BE2C (cell line): ENCODE data around the gene WNT16.

Source experiments
- DNase-seq: peaks from one replicate; pipeline ENCODE4 v3.0.0-alpha.2; 2020
- H3K27me3 ChIP-seq: fragments of 250-450 bp; sonication (Bioruptor Pico); 2 replicates; pipeline ENCODE4 v1.5.1; 2020; ENCODE audit warnings: mild to moderate bottlenecking
- H3K36me3 ChIP-seq: fragments of 250-450 bp; sonication (Bioruptor Pico); 2 replicates; pipeline ENCODE4 v1.5.1; 2020; ENCODE audit warnings: mild to moderate bottlenecking
- H3K4me1 ChIP-seq: fragments of 250-450 bp; sonication (Bioruptor Pico); 2 replicates; pipeline ENCODE4 v1.5.1; 2020
- H3K4me3 ChIP-seq: 2 replicates; pipeline ENCODE4 v1.5.1; 2011; ENCODE audit warnings: low read depth, low read length
- H3K9me3 ChIP-seq: fragments of 250-450 bp; sonication (Bioruptor Pico); 2 replicates; pipeline ENCODE4 v1.5.1; 2020
- TF ChIP-seq, protein P1 (sequence below): IDR thresholded peaks from 2 replicates; pipeline ENCODE4 v1.5.1; 2012; ENCODE audit warnings: mild to moderate bottlenecking, low read depth, low read length

WNT16 gene

DNA sequence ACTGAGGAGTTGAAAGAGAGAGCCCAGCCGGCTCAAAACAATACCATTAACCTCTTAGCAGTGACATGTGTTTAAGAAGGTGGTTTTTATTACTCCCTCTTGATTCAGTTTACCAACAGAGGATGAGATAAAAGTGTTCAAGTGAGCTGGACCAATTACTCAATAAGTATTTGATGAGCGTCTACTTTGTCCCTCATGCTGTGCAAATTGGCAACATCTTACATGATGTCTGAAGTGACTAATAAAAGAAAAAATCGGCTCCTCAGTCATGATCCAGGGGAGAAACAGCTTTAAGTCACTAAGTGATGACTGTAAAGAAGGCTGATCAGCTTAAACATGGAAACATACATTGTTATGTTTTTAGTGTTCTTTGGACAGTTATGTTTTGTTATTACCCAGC is 7.8 kb downstream of the WNT16 start:
- Histone ChIP-seq H3K36me3 (no peaks in the 10 kb centered on the region), H3K4me1 (no peaks in the 10 kb centered on the region), H3K9me3 (no peaks in the 10 kb centered on the region), H3K27me3 (peaks cover 67% of the 10 kb centered on the region), H3K4me3 (no peak overlapping the region)
- no peak for DNase-seq
- TF ChIP-seq, protein P1, sequence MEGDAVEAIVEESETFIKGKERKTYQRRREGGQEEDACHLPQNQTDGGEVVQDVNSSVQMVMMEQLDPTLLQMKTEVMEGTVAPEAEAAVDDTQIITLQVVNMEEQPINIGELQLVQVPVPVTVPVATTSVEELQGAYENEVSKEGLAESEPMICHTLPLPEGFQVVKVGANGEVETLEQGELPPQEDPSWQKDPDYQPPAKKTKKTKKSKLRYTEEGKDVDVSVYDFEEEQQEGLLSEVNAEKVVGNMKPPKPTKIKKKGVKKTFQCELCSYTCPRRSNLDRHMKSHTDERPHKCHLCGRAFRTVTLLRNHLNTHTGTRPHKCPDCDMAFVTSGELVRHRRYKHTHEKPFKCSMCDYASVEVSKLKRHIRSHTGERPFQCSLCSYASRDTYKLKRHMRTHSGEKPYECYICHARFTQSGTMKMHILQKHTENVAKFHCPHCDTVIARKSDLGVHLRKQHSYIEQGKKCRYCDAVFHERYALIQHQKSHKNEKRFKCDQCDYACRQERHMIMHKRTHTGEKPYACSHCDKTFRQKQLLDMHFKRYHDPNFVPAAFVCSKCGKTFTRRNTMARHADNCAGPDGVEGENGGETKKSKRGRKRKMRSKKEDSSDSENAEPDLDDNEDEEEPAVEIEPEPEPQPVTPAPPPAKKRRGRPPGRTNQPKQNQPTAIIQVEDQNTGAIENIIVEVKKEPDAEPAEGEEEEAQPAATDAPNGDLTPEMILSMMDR: no peak

DNA sequence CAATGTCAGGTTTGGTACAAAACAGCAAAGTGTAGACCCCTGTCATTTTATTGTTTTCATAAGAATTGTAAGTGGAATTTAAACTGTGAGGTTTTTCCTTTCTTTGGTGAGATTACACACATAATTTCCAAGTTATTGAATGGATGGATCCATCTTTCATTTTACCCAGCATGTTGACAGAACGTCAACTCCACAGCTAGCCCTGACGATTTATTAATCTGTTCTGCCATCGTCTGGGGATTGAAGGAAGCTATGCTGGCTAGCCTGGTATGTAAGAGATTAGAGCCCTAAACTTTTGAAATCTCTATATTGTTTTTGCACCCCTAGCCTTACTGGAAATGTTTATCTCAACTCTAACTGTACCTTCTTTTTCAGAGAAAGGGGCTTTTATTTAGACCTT is 8.6 kb downstream of the WNT16 start:
- no peak for DNase-seq
- H3K36me3 ChIP-seq: no peaks in the 10 kb centered on the region
- peaks cover 59% of the 10 kb centered on the region for H3K27me3 ChIP-seq
- H3K4me1 ChIP-seq: no peaks in the 10 kb centered on the region
- TF ChIP-seq, protein P1: peak; percentile 30
- H3K9me3 ChIP-seq: no peaks in the 10 kb centered on the region
- H3K4me3 ChIP-seq: no peak overlapping the region

DNA sequence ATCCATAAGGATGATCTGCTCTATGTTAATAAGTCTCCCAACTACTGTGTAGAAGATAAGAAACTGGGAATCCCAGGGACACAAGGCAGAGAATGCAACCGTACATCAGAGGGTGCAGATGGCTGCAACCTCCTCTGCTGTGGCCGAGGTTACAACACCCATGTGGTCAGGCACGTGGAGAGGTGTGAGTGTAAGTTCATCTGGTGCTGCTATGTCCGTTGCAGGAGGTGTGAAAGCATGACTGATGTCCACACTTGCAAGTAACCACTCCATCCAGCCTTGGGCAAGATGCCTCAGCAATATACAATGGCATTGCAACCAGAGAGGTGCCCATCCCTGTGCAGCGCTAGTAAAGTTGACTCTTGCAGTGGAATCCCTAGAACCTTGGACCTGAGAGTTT is 10.3 kb downstream of the WNT16 start:
- TF ChIP-seq, protein P1: no peak
- no peak for DNase-seq
- Histone ChIP-seq H3K36me3 (no peaks in the 10 kb centered on the region), H3K4me1 (no peaks in the 10 kb centered on the region), H3K4me3 (no peak overlapping the region), H3K9me3 (no peaks in the 10 kb centered on the region), H3K27me3 (peaks cover 42% of the 10 kb centered on the region)

DNA sequence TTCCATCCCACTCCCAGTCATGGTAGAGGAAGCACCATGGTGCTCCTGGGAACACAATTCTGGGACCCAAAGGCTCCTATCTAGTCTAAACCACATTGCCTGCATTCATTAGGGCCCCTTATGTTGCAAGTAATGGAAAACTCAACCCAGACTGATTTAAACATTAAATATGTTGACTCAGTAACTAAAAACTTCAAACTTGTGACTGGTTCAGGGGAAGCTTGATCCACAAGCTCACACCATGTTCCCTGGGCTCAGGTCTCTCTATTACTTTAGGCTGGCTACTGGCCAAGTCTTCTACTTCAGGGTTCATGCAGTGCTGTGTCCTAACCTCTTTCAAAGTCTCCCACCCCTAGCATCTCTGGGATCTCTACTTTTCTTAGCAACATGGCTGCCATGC is 13.1 kb downstream of the WNT16 start:
- DNase-seq: no peak
- no peaks in the 10 kb centered on the region; the same call in 1 of the 2 replicates for H3K36me3 ChIP-seq
- H3K27me3 ChIP-seq: peaks cover 17% of the 10 kb centered on the region
- H3K4me1 ChIP-seq: no peaks in the 10 kb centered on the region
- no peak overlapping the region for H3K4me3 ChIP-seq
- no peaks in the 10 kb centered on the region for H3K9me3 ChIP-seq
- TF ChIP-seq, protein P1: no peak

DNA sequence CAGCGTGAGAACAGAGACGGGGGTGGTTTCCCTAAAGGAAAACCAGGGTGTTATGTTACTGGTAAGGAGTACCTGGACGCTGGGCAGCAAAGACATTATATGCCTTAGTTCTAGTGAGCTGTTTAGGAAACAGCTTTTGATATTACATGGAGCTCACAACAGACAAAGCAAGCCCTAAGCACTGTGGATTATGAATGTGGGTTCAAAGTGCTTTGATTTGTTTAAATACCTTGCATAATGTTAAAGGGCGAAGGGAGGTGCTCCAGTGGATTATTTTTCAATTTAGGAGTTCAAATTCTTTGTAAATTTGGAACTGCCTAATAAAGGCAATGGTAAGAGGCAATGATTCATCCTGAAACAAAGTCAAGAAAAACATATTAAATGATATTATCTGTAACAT is 13.8 kb downstream of the WNT16 start:
- TF ChIP-seq, protein P1: no peak

DNA sequence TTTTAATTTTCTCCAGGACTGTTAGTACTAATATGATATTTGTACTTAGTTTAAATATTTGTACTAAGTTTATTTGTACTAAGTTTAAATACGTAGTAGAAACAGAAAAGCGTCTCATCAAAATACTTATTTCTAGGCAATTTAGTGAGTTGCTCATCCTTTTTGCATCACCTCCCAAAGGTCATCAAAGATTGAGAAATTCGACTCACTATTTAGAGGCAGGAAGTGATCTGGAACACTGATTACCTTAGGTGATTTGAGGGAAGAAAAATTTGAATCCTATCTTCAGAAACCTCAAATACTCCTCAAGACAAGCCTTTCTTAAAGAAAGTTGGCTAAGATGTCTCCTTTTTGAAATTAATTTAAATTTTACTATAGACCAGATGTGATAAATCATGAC is 14.5 kb downstream of the WNT16 start:
- 0 out of 2 replicates have a peak, but pooled peaks cover 3% of the 10 kb centered on the region for H3K27me3 ChIP-seq
- H3K4me1 ChIP-seq: no peaks in the 10 kb centered on the region
- TF ChIP-seq, protein P1: no peak
- no peak overlapping the region for H3K4me3 ChIP-seq
- H3K9me3 ChIP-seq: no peaks in the 10 kb centered on the region
- H3K36me3 ChIP-seq: no peaks in the 10 kb centered on the region; the same call in 1 of the 2 replicates
- no peak for DNase-seq

More for the DNA sequence above, 13.8 kb downstream of the WNT16 start:
- no peaks in the 10 kb centered on the region; the same call in 1 of the 2 replicates for H3K36me3 ChIP-seq
- H3K4me3 ChIP-seq: no peak overlapping the region
- H3K9me3 ChIP-seq: no peaks in the 10 kb centered on the region
- peaks cover 10% of the 10 kb centered on the region for H3K27me3 ChIP-seq
- no peaks in the 10 kb centered on the region for H3K4me1 ChIP-seq
- DNase-seq: no peak
